ENCODE results near the gene PDE4D.
"Not testable (repeated sequence)": the region's sequence is repeated elsewhere in the genome, so short reads cannot be mapped to it uniquely, and the experiment has no call there.

The PDE4D gene

DNA sequence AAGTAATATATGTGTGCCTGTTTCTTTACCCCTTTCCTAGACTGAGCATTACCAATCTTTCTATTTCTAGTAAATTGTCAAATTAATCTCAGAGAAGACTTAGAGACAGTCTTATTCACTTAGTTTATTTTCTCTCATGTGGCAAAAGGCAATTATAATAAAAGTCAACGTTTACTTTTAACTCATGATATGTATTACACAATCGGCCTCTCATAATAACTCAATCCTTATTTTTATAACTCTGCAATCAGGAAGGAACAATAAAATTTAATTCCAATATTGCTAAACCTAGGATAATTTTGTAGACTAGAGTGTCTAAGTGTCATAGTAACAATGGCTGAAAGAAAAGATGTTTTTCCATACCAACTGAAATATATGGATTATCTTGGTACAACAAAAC, 214.6 kb downstream of the PDE4D start:
- TF ChIP-seq, protein P1, sequence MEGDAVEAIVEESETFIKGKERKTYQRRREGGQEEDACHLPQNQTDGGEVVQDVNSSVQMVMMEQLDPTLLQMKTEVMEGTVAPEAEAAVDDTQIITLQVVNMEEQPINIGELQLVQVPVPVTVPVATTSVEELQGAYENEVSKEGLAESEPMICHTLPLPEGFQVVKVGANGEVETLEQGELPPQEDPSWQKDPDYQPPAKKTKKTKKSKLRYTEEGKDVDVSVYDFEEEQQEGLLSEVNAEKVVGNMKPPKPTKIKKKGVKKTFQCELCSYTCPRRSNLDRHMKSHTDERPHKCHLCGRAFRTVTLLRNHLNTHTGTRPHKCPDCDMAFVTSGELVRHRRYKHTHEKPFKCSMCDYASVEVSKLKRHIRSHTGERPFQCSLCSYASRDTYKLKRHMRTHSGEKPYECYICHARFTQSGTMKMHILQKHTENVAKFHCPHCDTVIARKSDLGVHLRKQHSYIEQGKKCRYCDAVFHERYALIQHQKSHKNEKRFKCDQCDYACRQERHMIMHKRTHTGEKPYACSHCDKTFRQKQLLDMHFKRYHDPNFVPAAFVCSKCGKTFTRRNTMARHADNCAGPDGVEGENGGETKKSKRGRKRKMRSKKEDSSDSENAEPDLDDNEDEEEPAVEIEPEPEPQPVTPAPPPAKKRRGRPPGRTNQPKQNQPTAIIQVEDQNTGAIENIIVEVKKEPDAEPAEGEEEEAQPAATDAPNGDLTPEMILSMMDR (IDR thresholded peaks at IDR 0.05; ENCODE audit: insufficient read depth, low read depth, low read length, missing control alignments): no peak
- H3K4me3 ChIP-seq (ENCODE audit: low read length): no peak overlapping the region
- DNase-seq (ENCODE audit: low read depth): no peak

DNA sequence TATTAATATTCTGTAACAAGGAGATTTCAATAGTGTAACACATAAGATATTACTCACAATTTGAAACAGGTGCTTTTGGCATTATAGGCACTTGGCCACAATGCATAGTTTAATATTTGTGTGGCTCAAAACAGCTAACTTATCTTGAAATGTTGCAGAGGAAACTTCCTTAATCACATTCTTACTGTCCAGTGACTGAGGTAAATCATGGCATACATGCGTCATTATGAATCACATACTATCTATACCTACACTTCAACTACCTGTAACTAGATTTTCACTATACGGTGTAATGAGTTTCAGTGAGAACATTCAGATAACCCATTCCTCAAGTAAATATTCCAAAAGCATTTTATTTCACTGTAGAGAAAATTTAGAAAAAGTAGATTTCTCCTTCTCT, 218.8 kb downstream of the PDE4D start:
- DNase-seq (ENCODE audit: low read depth): peak; percentile 55
- H3K4me3 ChIP-seq (ENCODE audit: low read length): no peak overlapping the region
- TF ChIP-seq, protein P1 (IDR thresholded peaks at IDR 0.05; ENCODE audit: insufficient read depth, low read depth, low read length, missing control alignments): no peak

DNA sequence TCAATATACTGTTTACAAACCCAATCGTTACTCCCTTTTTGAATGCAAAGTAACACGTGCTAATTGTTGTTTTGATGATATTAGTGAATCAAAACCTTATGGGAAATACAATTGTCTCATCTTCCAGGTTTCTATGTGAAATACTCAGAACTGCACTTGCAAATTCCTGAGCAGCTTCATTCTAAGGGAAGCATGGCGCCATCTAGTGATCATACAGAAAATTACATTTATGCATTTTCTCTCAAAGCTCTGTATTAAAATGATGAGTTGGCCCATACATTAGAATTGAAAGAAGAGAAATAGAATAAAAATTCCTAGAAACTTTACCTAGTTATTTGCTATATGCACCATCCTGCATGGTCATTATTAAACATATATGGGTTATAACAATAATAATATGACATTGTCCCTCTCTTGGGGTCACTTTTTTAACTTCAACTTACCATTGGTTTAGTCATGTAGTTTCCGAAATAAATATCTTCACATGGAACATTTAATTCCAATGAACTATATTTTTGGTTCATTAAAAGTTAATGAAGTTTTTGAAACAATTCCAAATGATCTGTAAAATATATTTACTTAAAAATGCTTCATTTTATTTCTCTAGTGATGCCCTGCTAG, 220.0 kb downstream of the PDE4D start:
- no peak overlapping the region for H3K4me3 ChIP-seq (ENCODE audit: low read length)
- DNase-seq (ENCODE audit: low read depth): peak; percentile 61
- TF ChIP-seq, protein P1 (IDR thresholded peaks at IDR 0.05; ENCODE audit: insufficient read depth, low read depth, low read length, missing control alignments): peak; percentile 75

DNA sequence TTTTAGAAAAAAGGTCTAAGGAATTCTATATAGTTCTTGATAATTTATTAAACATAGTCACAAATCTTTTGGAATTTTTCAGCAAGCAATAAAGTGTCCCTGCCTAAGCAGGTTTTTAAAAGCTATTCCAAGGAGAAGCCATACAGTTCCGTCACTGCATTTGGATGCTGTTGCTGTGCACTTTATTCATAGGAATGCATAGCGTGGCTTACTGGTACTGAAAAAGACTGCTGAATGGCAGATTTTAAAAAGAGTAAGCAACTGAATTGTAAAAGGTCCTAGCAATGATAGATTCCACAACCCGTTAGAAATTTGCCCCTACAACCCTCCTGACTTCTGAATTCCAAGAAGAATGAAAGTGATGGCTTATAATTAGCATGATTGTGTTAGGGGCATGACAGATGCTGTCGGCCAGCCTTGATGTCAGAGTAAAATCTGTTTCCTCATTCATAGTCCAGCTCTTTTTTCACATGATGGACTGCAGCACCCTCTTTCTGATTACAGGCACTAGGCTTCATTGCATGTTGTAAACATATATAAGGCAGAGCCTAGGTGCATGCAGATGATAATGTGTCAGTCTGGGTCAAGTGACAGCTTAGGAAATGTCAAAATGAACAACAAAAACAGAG, 227.0 kb downstream of the PDE4D start:
- no peak for DNase-seq (ENCODE audit: low read depth)
- TF ChIP-seq, protein P1 (IDR thresholded peaks at IDR 0.05; ENCODE audit: insufficient read depth, low read depth, low read length, missing control alignments): no peak
- H3K4me3 ChIP-seq (ENCODE audit: low read length): no peak overlapping the region

DNA sequence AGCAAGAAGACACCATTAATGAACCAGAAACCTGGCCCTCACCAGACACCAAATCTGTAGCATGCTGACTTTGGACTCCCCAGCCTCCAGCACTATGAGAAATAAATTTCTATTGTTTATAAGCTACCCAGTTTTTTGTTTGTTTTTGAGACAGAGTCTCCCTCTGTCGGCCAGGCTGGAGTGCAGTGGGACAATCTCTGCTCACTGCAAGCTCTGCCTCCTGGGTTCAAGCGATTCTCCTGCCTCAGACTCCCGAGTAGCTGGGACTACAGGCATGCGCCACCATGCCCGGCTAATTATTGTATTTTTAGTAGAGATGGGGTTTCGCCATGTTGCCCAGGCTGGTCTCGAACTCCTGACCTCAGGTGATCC, 227.7 kb downstream of the PDE4D start:
- not testable (repeated sequence) for DNase-seq (ENCODE audit: low read depth); H3K4me3 ChIP-seq (ENCODE audit: low read length)

DNA sequence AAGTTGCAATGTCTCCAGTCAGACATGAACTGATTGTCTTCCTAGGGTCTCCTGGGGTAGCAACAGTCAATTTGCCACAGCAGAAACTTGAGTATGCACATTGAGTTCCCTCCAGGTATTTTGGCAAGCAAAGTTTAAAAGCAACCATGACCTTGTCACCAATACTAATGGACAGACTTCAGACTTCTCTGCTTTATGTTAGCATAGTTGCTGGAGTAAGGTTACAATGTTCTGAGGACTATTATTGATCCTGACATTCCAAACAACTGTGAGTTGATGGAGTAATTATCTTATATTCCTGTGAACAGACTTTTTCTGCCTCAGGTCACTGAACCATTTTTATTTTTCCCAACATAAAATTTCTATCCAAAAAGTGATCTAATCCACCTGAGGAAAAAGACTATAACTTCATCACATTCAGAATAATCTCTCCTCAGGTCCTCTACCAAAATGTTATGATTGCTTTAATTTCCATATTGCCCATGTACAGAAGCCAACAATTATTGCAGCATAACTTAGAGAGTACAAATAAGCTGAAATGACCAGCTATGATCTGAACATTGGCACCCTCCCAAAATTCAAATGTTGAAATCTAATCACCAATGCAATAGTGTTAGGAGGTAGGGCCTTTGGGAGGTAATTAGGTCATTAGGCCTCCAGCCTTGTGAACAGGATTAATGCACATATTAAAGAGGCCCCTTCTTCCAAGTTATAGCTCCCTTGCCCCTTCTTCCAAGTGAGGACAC, 228.3 kb downstream of the PDE4D start:
- H3K4me3 ChIP-seq (ENCODE audit: low read length): no peak overlapping the region
- TF ChIP-seq, protein P1 (IDR thresholded peaks at IDR 0.05; ENCODE audit: insufficient read depth, low read depth, low read length, missing control alignments): no peak
- peak; percentile 42 for DNase-seq (ENCODE audit: low read depth)

DNA sequence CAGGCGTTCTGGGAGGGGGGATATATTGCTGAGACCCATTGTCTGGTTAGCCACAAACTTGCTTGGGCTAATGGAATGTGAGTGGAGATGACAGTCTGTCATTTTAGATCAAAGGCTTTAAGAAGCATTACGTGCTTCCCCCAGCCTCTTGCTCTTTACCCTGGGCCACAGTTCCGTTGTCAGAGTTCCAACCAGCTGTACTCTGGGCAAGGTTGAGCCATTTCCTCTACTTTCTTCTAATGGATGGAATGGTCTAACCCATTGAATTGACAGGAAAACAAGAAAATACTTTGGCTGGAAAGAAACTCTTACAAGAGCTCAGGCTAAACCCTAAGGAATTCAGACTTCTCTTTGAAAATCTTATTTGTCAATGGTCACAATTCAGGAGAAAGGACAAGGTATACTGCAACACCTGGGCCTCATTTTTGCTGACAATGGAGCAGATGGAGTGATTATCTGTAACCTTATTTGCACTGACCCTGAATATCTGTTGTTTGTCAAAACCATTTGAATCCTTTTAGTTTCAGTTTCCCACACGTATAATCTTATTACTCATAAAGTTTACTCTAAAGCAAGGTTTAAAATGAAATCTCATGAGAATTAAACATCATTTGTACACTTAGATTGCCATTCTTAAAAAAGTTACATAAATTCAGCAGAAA, 231.4 kb downstream of the PDE4D start:
- no peak for DNase-seq (ENCODE audit: low read depth)
- TF ChIP-seq, protein P1 (IDR thresholded peaks at IDR 0.05; ENCODE audit: insufficient read depth, low read depth, low read length, missing control alignments): no peak
- H3K4me3 ChIP-seq (ENCODE audit: low read length): no peak overlapping the region

All from epithelial cell of esophagus (primary cell).